ENCODE measurements around the gene MYL12A. TPM values are rescaled to one million over a fixed set of nuclear protein-coding genes. Genes with fewer than 3 reads are reported as not detected.
"Not testable (repeated sequence)": the region's sequence is repeated elsewhere in the genome, so short reads cannot be mapped to it uniquely, and the experiment has no call there.

The MYL12A gene
- total RNA-seq, 3 donors from 2014 or later, result 166 to 171 (median 169) TPM

- H3K4me3 Mint-ChIP-seq, result no peak overlapping the region
- no peaks in the 10 kb centered on the region for H3K27me3 Mint-ChIP-seq (ENCODE audit: low read depth)
- peaks cover 32% of the 10 kb centered on the region for H3K36me3 Mint-ChIP-seq (ENCODE audit: insufficient read depth)
Observed at GRCh38 chr18:3273042-3273441, 25.4 kb downstream of the MYL12A start.

DNA sequence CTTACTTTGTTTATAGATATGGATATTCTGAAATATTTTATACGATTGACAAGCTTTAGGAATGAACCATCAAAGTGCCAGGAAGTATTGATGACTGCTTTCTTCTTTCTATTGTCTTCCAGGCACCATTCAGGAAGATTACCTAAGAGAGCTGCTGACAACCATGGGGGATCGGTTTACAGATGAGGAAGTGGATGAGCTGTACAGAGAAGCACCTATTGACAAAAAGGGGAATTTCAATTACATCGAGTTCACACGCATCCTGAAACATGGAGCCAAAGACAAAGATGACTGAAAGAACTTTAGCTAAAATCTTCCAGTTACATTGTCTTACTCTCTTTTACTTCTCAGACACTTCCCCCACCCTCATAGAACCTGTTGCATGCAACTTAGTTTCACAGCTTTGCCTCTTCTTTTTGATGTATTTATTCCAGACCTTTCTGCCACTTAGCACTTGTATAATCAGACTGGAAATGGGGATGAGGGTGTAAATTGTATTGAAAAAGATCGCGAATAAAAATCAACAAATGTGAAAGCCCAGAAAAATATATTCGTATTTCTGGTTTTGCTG, 30.1 kb downstream of the MYL12A start:
- Mint-ChIP-seq H3K4me1 (ENCODE audit: low read depth) (peaks cover 12% of the 10 kb centered on the region), H3K36me3 (ENCODE audit: insufficient read depth) (peaks cover 30% of the 10 kb centered on the region)
- not testable (repeated sequence) for H3K27me3 Mint-ChIP-seq (ENCODE audit: low read depth); H3K4me3 Mint-ChIP-seq; ATAC-seq; H3K9me3 Mint-ChIP-seq; DNase-seq

More at GRCh38 chr18:3273042-3273441, 25.4 kb downstream of the MYL12A start:
- no peak for DNase-seq
- ATAC-seq, result no peak
- peaks cover 51% of the 10 kb centered on the region for H3K4me1 Mint-ChIP-seq (ENCODE audit: low read depth)
- H3K9me3 Mint-ChIP-seq, result no peaks in the 10 kb centered on the region

DNA sequence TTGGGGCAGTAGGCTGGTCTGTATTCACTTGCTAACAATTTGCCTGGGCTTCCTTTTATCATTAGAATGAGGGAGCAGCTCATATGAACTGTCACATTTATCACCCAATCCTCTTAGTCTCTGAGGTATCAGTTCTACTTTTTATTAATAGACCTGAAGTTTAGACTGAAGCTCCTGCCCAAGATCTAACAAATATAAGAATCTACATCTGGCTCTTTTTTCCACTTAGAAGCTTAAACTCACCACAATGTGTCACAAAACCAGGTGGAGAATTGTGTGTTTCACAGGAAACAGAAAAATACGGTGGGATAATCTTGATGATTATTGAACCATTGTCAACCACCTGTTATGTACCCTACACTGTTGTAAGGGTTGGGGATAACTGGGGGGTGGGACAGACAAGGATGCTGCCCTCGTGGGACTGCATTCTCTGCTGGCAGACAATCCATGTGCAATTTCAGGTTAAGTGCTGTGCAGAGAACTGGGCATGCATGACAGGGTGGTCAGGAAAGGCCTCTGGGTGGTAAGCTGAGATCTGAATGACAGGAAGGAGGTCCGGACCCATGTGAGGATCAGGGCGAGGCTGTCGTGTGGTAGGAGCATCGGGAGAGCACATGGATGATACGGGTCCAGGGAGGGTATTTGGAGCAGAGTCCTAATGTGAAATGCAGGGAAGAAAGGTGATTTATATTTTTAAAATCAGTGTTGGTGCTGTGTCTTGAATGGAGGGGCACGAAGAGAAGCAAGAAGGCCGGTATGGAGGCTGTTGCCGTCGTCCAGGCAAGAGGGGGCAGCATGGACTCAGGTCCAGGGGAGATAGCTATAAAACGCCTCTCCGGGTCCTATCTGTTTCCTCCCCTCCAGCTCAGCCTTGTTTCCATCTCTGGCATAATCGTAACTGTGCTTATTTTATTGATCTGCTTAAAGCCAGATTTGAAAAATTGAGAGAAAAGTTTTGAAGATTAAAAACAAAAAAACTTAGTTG, 31.9 kb downstream of the MYL12A start:
- DNase-seq (no peak), ATAC-seq (no peak)
- Mint-ChIP-seq H3K27me3 (ENCODE audit: low read depth) (no peaks in the 10 kb centered on the region), H3K4me3 (no peak overlapping the region), H3K4me1 (ENCODE audit: low read depth) (peaks cover 5% of the 10 kb centered on the region), H3K9me3 (no peaks in the 10 kb centered on the region), H3K36me3 (ENCODE audit: insufficient read depth) (peaks cover 18% of the 10 kb centered on the region)

DNA sequence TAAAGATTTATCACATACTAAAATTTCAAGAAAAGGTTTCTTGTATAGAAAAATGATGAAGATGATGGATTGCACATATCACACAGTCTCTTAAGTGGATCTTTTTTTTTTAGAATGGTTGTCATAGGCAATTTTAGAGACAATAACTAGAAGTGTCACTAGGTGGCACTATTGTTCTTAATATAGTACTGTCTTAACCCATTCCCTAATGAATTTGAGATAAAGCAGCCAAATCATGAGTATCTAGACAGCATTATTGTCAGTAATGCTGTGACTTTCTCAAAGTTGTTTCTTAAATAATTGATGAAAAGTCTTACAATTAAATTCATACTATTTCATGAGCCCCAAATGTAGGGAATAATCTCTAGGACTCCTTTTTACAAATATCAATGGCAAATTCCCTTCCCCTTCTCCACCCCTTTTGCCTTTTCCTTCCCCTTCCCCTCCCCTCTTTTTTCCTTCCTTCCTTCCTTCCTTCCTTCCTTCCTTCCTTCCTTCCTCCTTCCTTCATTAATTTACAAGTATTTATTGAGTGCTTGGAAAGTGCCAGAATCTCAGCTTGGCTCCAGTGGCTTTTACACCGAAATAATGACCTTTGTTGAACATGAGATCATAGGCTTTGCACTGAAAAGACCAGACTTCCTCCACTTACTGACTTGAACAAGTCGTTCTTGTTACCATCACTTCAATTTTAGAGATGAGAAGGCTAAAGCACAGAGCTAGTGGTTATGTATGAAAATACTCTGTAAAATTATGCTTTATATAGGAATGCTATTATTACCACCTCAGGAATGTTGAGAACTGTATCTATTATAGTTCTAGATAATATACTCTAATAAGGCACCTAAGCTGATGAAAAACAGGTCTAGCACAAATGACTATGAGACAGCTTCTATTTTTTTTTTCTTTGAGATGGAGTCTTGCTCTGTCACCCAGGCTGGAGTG, 34.1 kb downstream of the MYL12A start:
- no peaks in the 10 kb centered on the region for H3K27me3 Mint-ChIP-seq (ENCODE audit: low read depth)
- H3K4me1 Mint-ChIP-seq (ENCODE audit: low read depth), result peaks cover 2% of the 10 kb centered on the region
- peaks cover 9% of the 10 kb centered on the region for H3K36me3 Mint-ChIP-seq (ENCODE audit: insufficient read depth)
- peak; percentile 72 to 73 for ATAC-seq
- no peak overlapping the region for H3K4me3 Mint-ChIP-seq
- H3K9me3 Mint-ChIP-seq, result no peaks in the 10 kb centered on the region
- DNase-seq, result no peak

DNA sequence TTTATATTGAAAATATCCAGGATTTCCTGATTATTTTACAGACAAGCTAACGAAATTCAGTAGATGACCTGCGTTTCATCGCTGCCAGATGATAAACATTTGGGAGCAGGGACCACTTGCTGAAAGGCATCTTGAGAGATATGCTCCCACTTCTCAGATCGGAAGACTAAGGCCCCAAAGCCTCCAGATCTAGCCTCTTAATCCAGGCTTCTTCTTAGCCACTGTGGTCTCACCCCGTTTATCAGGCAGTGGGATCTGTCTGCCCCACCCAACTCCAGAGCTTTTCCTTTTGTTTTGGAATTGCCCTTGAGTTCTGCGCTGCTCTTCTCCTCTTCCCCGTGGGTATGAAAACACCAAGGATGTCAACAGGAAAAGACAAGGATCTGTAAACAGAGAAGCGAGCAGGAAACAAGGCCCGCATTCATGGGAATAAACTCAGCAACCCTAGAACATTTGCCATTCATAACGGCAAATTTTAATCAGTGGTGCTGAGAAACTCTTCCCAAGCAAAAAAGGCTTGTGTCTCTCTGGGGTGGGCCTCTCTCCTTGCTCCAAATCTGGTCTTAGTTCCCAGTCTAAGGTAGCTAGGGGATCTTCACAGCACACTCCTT, 35.8 kb downstream of the MYL12A start:
- DNase-seq (no peak), ATAC-seq (no peak)
- Mint-ChIP-seq H3K9me3 (peaks cover 3% of the 10 kb centered on the region), H3K27me3 (ENCODE audit: low read depth) (no peaks in the 10 kb centered on the region), H3K4me1 (ENCODE audit: low read depth) (peaks cover 2% of the 10 kb centered on the region), H3K4me3 (no peak overlapping the region), H3K36me3 (ENCODE audit: insufficient read depth) (peaks cover 2% of the 10 kb centered on the region)

- Mint-ChIP-seq H3K36me3 (ENCODE audit: insufficient read depth) (peaks cover 2% of the 10 kb centered on the region), H3K9me3 (peaks cover 3% of the 10 kb centered on the region), H3K27me3 (ENCODE audit: low read depth) (no peaks in the 10 kb centered on the region), H3K4me3 (no peak overlapping the region), H3K4me1 (ENCODE audit: low read depth) (peaks cover 2% of the 10 kb centered on the region)
- ATAC-seq, result no peak
- no peak for DNase-seq
Observed at GRCh38 chr18:3283908-3284307, 36.3 kb downstream of the MYL12A start.

- ATAC-seq (no peak), DNase-seq (no peak)
- no peaks in the 10 kb centered on the region for H3K4me1 Mint-ChIP-seq (ENCODE audit: low read depth)
- no peaks in the 10 kb centered on the region for H3K36me3 Mint-ChIP-seq (ENCODE audit: insufficient read depth)
- H3K9me3 Mint-ChIP-seq, result peaks cover 3% of the 10 kb centered on the region
- H3K27me3 Mint-ChIP-seq (ENCODE audit: low read depth), result no peaks in the 10 kb centered on the region
- H3K4me3 Mint-ChIP-seq, result no peak overlapping the region
Observed at GRCh38 chr18:3284501-3284900, 36.9 kb downstream of the MYL12A start.

DNA sequence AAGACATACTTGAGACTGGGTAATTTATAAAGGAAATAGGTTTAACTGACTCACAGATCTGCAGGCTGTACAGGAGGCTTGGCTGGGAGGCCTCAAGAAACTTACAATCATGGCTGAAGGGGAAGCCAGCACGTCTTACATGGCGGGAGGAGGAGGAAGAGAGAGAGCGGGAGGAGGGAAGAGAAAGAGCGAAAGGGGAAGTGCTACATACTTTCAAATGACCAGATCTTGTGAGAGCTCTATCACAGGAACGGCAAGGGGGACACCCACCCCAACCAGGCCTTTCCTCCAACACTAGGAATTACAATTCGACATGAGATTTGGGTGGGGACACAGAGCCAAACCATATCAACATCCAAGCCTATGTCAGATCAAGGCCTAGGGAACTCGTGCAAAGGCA, 38.6 kb downstream of the MYL12A start:
- H3K4me1 Mint-ChIP-seq (ENCODE audit: low read depth), result no peaks in the 10 kb centered on the region
- no peaks in the 10 kb centered on the region for H3K27me3 Mint-ChIP-seq (ENCODE audit: low read depth)
- ATAC-seq (no peak), DNase-seq (no peak)
- no peak overlapping the region for H3K4me3 Mint-ChIP-seq
- H3K9me3 Mint-ChIP-seq, result peaks cover 11% of the 10 kb centered on the region
- peaks cover 3% of the 10 kb centered on the region for H3K36me3 Mint-ChIP-seq (ENCODE audit: insufficient read depth)

DNA sequence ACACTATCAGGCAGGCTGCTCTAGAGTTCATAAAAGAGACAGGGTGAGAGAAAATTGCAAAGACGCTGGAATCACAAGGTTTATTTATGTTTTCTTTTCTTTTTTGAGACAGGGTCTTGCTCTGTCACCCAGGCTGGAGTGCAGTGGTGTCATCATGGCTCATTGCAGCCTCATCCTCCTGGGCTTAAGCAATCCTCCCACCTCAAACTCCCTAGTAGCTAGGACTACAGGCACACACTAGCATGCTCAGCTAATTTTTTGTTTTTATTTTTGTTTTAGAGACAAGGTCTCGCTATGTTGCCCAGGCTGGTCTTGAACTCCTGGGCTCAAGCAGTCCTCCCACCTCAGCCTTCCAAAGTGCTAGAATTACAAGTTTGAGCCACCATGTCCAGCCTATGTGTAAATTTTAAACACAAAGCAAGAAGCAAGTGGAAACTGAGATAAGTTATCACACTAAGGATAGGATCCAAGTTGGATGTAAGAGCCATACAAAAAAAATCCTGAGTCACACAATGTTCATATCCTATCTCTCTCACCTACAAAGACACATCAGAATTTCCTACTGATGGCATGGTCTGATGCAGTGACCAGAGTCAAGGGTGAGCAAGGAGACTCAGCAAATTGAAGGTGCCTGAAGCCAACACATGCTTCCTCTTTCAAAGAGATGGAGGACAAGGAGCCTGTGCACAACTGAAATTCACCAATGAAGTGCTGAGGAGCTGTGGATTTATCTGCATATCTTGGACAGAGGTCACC, 45.8 kb downstream of the MYL12A start:
- peaks cover 24% of the 10 kb centered on the region for H3K9me3 Mint-ChIP-seq
- DNase-seq (no peak), ATAC-seq (no peak)
- H3K4me3 Mint-ChIP-seq, result no peak overlapping the region
- peaks cover 2% of the 10 kb centered on the region for H3K27me3 Mint-ChIP-seq (ENCODE audit: low read depth)
- peaks cover 7% of the 10 kb centered on the region for H3K36me3 Mint-ChIP-seq (ENCODE audit: insufficient read depth)
- H3K4me1 Mint-ChIP-seq (ENCODE audit: low read depth), result peaks cover 12% of the 10 kb centered on the region

GRCh38 chr18:3294435-3295080, 47.0 kb downstream of the MYL12A start:
- H3K27me3 Mint-ChIP-seq (ENCODE audit: low read depth), result peaks cover 5% of the 10 kb centered on the region
- ATAC-seq (no peak), DNase-seq (no peak)
- H3K4me1 Mint-ChIP-seq (ENCODE audit: low read depth), result peaks cover 12% of the 10 kb centered on the region
- H3K36me3 Mint-ChIP-seq (ENCODE audit: insufficient read depth), result peaks cover 7% of the 10 kb centered on the region
- peak overlapping the region; percentile 25 for H3K4me3 Mint-ChIP-seq
- peaks cover 23% of the 10 kb centered on the region for H3K9me3 Mint-ChIP-seq

DNA sequence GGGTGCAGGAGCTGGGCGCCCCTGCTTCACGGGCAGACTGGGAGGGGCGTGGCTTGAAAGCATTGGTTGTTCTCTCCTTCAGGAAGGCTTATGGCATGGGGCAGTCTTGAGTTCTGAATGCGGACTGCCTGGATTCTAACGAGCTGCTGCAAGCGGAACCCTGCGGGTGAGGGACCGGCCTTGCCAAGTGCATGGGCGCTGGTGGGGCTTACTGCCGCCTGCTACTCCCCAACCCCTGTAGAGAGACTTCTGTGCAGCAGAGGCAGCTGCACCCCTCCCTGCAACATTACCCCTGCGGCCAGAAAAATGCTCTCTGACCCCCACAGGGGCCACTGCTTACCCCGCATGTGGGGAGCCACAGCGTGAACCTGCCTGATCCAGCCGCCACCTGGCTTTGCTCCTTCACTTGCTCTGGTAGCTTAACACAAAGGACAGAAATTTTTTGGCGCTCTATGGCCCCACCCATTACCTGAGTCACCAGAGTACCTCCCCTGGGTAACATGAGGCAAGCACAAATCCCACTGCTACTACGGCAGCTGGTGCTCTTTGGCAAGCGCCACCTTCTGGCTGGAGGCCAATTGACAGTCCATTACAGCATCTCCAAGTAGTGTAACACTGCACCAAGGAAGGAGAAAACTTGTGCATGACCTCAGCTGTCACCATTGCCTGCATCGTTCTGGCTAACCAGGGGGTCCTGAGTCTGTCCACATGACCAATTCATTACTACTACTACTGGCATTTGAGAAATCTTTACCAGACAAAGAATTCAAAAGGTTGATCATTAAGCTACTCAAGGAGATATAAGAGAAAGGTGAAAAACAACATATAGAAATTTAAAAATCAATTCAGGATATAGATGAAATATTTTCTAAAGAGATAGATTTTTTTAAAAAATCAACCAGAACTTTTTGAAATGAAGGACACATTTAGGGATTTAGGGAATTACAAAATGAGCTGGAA, 49.7 kb downstream of the MYL12A start:
- DNase-seq (peak; percentile 89), ATAC-seq (peak; percentile 98)
- peaks cover 24% of the 10 kb centered on the region for H3K27me3 Mint-ChIP-seq (ENCODE audit: low read depth)
- H3K36me3 Mint-ChIP-seq (ENCODE audit: insufficient read depth), result peaks cover 2% of the 10 kb centered on the region
- H3K4me3 Mint-ChIP-seq, result peak overlapping the region; percentile 96
- peaks cover 4% of the 10 kb centered on the region for H3K9me3 Mint-ChIP-seq
- peaks cover 12% of the 10 kb centered on the region for H3K4me1 Mint-ChIP-seq (ENCODE audit: low read depth)

DNA sequence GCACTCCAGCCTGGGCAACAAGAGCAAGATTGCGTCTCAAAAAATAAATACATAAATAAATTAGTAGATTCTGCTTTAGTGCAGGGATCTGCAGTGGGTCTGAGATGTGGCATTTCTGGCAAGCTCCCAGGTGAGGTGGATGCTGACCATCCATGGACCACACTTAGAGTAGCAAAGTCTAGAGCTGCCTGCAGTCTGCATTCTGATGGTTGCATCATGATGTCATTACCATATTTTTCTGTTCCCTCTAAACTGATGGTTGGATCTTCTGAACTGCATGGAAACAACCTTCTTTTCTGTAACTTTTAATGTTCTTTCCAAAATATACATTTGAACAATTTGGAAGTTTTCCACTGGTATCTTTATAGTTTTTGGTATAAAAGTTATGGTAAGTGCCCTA, 57.2 kb downstream of the MYL12A start:
- ATAC-seq (no peak), DNase-seq (no peak)
- Mint-ChIP-seq H3K4me1 (ENCODE audit: low read depth) (peaks cover 18% of the 10 kb centered on the region), H3K4me3 (no peak overlapping the region), H3K36me3 (ENCODE audit: insufficient read depth) (no peaks in the 10 kb centered on the region), H3K27me3 (ENCODE audit: low read depth) (peaks cover 23% of the 10 kb centered on the region), H3K9me3 (no peaks in the 10 kb centered on the region)

Measured in activated T-cell treated with anti-CD3 and anti-CD28 coated beads, Interleukin-2, amount 50 U/mL, for 4 hours (primary cell).